GDM1 (cell line): Measurements from ENCODE around the gene CNNM1.

Source experiments
- DNase-seq: peaks from one replicate; lab custom pipeline; 2025; lab: John Stamatoyannopoulos, UW

CNNM1 gene

DNA sequence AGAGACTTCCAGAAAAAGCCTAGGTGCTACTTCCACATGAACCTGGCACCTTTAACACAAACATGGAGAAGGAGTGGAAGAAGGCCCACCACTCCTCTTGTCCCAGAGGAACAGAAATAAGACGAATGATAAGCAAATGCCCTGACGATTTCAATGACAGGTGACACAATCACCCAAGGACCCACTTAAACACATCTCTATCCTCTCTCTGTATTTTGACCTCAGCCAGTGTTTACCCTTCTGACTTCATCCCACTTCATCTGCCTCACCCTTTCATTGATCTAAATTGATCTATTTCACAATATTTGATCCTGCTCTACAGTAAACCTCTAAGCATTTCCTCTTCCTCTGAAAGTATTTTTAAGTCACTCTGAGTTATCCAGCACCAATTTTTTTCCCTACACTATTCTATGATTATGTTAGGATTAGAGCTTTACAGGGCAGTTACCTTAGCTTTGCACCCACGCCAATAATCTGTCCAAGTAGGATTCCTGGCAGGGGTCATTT lies 92.1 kb downstream of the CNNM1 start:
- DNase-seq = no peak

DNA sequence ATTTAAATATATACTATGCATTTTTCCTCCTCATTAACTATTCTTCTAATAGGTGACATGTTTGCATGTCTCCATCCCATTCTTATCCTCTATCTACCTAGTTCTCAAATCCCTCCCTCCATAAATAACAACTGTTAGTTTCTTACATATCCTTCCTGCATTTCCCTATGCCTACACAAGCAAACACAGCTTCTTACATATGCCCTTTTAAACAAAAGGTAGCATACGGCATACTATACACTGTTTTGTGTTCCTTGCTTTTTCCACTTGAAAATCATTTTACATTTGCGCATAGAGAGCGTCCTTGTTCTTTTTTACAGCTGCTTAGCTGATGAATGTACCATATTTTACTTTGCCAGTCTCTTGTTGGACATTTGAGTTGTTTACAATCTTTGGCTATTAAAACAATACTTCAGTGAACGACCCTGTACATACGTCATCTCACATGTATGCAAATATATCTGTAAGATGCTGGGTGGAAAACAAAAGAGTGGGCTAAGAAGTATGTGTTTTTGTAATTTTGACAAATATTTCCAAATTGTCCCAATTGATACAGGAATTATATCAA lies 93.5 kb downstream of the CNNM1 start:
- DNase-seq = no peak

DNA sequence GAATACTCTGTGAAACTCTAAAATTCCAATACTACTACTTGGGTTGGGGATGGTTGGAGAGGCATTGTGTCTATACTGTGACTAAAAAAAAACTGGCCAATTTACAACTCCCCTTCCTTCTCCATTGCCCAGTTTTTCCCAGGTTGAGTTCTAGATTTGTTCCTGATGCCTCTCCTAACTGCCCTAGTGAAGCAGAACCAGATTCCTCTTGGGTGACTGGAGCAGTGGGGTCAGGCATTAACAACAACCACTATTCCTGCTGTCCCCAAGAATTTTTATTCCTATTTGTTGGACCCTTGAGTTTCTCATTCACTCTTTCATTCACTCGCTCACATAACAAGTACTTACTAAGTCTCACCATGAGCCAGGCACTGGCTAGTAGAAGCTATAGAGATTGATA lies 95.5 kb downstream of the CNNM1 start:
- no peak for DNase-seq

DNA sequence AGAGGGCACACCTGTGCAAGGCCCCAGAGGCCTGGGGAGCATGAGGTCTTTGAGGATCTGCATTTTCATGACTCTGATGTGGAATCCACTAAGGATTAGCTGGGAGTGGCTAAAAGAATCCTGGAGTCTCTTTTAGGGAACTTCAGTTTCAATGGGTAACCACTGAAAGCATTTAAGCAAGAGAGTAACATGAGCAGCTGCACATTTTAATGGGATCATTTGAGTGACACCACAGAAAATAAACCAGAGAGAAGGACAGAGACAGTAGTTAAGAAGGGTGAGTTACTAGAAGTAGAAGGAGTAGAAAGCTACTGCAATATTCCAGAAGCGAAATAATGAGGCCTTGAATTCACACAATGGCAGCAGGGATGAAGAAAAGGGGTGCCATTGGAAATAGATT lies 96.0 kb downstream of the CNNM1 start:
- no peak for DNase-seq

DNA sequence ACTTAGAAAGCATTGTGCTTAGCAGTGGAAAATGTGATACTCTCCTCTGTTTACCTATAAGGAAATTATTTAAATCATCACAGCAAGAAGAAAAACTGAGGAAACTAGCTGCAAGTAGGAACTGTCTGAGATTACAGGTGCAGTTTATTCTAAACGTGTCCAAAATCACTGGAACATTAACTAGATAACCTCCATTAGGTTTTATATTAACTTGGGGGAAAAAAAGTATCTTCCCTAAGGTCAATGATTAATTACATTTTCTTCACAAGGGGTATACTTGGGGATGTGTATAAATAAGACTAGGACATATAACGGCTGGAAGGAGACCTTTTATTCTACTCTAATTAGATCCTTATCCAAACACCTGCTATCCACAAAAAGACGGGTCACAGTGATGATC lies 97.5 kb downstream of the CNNM1 start:
- DNase-seq = no peak

DNA sequence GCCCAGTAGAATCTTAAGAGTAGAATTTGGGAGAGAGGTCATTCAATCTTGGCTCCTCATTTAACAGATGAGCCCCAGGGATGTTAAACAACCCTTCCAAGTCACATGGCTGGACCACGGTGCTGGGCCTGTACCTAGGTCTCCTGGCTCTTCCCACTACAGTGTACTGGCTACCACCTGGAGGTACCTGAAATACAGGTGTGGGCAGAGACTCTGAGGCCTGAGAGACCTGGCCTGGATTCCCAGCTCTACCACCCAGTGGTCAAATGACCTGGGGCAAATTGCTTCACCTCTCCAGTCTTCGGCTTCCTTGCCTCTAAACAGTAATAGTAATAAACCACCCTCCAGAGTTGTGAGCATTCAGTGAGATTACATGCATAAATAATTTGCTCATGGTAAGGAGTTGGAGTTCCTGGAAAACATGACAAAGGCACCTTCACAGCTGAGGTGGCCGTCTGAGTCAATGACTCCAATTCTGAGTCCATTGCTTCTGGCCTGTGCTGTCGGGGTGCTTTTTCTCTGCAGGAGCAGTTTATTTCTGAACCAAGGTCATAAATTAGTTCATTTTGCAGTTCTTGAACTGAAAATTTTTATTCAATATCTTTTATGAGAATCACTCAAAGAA lies 98.5 kb downstream of the CNNM1 start:
- no peak for DNase-seq

DNA sequence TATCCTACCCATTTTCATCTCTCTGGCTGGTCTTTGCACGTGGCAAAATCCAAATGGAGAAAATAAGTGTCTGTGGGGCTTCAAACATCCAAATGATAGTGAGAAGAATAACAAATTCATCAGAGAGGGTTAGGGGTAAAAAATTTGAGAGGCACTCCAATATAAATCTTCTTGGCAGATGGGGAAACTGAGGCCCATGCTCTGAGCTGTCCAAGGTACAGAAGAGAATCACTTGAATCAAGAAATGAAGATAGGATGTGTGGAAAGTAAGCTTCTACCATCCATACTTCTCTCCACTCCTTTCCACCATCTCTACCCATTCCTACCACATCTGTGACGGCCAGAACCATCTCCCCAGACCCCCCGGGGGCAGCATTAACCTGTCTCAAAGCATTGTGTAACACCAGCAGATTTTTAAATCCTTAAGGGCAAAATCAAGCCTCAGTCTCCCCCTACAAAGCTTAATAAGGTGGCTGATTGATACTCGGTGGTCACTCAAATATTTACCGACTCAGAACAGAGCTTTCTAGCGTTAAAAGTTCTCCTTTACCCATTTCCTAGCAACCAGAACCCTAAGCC lies 100.5 kb downstream of the CNNM1 start:
- DNase-seq = no peak

DNA sequence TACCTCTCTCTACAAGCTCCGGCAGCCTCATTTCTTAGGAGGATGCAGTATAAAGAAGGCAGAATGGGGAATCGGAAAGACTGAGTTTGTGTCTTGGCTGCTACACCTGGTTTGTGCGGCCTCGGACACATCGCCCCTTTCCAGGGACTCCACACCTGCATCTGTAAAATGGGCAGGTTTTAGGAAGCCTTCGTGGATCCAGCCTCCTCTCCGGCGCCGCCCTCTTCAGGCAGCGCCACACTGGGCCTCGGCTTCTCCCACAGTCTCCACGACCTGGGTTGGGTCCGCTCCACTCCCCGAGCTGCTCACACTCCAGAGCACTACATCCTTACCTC lies 100.9 kb downstream of the CNNM1 start:
- DNase-seq = no peak

DNA sequence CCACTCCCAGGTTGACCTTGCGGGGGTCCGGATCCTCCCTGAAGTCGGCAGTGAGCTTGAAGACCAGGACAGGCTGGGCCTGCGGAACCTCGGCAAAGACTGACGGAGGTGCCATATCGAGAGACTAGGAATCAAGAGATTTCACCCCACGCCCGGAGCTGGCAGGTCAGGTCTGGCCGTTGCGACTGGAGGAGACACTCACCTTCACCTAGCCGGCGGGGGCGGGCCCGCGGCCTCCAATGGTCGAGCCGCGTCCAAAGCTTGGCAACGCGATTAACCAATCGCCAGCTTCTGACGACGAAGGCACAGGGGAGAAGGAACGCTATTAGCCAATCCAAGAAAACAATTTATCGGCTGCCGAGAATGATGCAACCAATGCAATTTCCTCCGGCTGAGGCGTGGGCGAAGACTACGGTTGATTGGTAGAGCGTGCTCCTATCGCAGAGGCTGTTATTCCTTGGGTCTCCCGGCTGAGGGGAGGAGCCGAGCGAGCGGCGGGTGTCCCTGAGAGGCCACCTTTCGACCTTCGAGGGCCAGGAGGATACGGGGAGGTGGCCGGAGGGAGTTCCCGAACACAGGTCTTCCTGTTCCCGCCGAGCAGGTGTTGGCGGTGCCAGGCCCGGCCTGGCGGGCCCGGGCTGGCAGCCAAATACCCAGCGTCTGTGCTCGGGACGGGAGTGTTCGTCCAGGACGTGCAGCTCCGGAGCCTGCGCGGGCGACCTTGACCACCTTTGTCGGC lies 101.5 kb downstream of the CNNM1 start, which contains the start of gene GOT1:
Gene GOT1 (minus strand): TSS at position 174 of the 739 bp plus-strand sequence. CDS start 59 bp downstream, at position 115.
- DNase-seq = peak; percentile 94

DNA sequence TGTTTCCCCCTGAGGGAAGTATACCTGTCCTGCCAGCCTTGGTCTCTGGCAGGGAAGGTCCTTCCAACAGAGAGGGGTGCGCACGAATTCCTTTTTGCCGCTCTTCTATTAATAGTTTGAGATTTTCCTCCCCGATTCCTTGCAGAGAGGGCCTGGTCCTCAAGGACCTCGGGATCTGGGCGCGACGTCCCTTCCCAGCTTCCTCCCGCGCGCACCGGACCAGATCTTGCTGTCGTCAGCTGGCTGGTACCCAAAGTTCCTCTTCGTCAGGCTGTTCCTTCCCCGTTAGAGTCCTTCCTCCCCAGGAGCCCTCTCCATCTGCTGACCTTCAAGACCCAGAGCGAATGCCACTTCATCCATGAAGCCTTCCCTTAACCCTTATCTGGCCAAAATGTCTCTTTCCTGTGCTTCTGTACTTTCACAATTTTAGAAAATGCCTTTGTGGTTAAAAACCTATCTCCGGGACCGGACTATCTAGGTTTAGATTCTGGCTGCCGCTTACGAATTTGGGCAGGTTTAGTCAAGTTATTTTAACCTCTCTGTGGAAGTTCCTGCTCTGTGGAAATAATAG lies 102.1 kb downstream of the CNNM1 start:
- peak; percentile 32 for DNase-seq

DNA sequence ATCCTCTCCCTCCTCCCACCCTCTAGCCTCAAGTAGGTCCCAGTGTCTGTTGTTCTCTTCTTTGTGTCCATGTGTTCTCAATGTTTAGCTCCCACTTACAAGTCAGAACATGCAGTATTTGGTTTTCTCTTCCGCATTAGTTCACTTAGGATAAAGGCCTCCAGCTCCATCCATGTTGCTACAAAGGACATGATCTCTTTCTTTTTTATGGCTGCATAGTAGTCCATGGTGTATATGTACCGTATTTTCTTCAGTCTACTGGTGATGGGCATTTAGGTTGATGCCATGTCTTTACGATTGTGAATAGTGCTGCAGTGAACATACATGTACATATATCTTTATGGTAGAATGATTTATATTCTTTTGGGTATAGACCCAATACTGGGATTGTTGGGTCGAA lies 102.9 kb downstream of the CNNM1 start:
- DNase-seq = no peak

DNA sequence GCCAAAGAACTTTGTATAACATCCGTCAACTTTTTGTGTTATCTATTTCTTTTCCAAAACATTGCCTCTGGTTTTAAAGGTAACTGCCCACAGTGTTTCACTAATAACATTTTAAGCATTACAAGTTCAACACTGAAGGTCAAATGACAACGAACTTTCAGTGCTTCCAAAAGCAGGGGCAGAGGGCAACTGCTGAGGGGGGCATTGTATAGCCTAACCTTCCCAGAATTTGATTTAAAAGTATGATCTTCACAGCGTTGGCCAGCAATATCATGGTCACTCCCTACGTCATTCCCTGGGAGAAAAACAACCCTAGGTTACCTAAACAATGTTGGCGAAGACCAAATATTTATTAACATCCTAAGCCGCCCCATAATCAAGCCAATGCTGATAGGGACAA lies 103.7 kb downstream of the CNNM1 start:
- no peak for DNase-seq

DNA sequence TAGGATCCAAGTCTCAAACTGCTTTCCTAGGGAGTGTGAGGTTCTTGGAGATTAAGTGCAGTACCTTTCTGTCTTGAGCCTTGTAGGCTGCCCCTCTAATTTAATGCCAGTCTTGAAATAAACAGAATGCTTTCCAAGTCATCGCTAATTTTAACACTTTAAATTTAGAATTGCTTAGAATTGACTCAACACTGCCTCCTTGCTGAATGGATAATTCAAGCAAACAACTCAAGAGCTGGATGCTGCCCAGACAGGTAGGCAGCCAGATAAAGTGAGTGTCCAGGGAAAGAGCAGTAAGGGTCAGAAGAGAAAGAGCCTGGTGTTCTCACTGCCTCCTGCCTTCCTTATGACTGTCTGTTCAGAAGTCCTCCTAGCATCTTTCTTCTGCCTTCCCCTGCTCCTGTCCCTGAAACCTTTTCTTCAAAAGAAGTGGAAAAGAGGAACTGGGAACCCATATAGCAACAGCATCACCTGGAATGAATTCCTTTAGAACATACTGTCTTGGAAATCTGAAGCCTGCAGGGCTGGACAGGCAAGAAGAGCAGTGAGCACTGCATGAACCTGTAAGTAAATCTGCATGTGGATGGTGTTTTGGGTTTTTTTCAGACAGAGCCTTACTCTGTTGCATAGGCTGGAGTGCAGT lies 104.3 kb downstream of the CNNM1 start:
- no peak for DNase-seq

DNA sequence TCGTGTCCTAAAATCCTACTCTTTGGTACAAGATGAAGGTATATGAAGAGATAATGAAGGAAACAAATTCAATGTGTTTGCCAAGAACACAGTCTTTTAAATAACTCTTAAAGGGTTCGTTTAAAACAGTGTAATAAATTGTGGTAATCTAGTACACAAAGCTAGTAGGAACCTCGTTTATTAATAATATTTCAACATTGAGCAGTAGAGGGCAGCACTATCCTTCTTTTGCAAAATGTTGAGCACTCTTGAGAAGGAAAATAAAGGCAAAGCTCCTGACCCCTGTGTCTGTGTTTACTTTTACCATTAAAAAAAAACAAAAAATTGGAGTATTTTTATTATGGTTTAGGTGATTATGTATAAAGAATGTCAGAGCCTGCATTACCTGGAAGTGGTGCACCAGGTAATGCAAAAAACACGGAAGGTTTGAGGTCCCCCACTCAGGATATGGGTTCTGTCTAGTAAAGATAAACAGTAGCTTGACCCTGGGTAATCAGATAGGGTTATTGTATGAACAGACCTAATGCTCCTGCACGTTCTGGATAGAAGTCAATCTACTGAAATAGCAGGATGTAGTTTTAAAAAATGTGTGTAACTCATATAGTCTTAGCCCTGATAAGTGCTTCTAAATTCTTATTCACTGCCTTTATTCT lies 107.0 kb downstream of the CNNM1 start:
- no peak for DNase-seq

DNA sequence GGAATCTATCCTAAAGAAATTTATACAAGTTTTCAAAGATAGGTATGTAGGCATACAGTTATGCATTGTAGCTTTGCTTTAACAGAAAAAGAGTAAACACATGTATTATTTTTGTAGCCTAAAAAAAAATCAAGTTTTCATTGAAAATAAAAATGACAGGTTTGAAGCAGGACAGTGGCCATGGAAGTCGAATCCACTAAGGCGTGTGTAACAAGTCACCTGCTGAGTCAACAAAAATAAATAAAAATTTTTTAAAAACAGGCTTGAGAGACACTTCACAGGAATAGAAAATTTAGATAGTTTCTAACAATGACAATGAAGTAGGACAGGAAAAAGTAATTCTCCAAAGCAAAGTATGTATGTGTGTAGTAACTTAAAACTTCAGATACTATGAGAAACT lies 109.7 kb downstream of the CNNM1 start:
- DNase-seq = no peak

DNA sequence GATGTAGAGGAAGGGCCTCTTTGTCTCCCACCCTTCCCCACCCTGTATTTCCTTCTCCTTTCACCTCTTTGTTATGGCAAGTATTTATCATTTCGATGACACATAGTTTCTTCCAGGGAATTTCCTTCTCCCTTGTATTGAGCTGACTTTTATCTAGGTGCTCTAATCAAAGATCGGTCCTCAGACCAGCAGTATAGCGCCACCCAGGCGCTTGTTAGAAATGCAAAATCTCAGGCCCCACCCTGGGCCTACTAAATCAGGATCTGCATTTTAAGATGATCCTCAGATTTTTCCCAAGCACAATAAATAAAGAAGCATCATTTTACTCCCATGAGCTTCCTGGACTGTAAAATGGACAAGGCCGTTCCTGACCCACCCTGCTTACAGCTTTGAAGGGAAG lies 113.2 kb downstream of the CNNM1 start:
- no peak for DNase-seq

DNA sequence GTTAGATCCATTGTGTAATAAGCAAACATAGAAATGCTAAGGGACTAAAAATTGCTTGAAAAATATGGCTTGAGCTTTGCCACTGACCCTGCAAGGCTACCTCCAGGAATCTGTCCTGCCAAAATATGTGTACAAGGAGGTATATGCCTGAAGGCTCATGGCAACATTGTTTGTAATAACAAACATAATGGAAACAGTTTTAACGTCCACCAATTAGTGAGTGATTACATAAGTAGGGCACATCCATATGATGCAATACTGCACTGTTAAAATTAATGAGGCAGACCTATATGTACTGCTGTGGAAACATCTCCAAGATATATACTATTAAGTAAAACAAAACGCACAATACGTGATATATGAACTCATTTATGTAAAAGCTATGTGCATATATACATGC lies 114.3 kb downstream of the CNNM1 start:
- DNase-seq = no peak
